ENCODE data around the gene HIF3A. TPM values are rescaled to one million over a fixed set of nuclear protein-coding genes. Genes with fewer than 3 reads are reported as not detected.

Gene HIF3A
- total and polyA plus RNA-seq, 2 of the 8 experiments (the other 6 are each of a cell fraction or from before 2014, with no cell fraction given) = 38.6 to 38.8 TPM

DNA sequence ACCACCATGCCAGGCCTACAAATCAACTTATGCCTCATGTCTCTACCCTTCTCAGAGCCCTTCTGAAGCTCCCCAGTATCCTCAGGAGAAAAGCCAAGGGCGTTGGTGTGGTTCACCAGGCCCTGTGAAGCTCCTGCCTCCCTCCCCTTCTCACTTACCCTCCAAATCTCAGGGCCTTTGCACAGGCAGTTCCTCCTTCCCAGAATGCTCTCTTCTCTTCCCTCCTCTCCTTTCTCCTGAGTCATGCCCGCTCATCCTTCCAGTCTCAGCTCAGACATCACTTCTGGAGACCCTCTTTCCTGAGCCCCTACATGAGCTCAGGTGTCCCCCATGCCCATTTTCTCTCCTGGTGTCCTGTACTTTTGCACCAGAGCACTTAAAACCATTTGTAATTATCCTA is 20.5 kb downstream of the HIF3A start:
- DNase-seq (ENCODE audit: low read depth in 1 of 2, low spot score in 2 of 2) = no peak
- WGBS, 2 experiments (ENCODE audit: extremely low coverage in 1 of 2, insufficient coverage in 1 of 2, insufficient read length in 1 of 2, insufficient replicate concordance in 2 of 2, low coverage in 1 of 2, low lambda C conversion rate in 2 of 2, missing lambda C conversion rate in 1 of 2) = 81% methylated on average over 2 of the region's 2 CpGs; no CpG with 5 or more reads in 1 of the 2 experiments

More for the DNA sequence above, 20.5 kb downstream of the HIF3A start:
- no peak for FAIRE-seq
- Histone ChIP-seq H3K14ac (ENCODE audit: insufficient read length) (no peak overlapping the region), H2BK20ac (ENCODE audit: low read length) (no peak overlapping the region), H3K27me3 (replicated peaks in 1 of 4; ENCODE audit: control insufficient read depth in 3 of 4, extremely low read depth in 1 of 4, insufficient read depth in 3 of 4, low read length in 3 of 4) (no peaks in the 10 kb centered on the region), H3K4me2 (ENCODE audit: insufficient read depth in 1 of 2, low read depth in 2 of 2, low read length in 2 of 2) (no peak overlapping the region), H3K4ac (replicated peaks; ENCODE audit: insufficient read length, low read depth, low read length) (no peak overlapping the region), H3K36me3 (ENCODE audit: control insufficient read depth in 2 of 4, insufficient read depth in 4 of 4, low read length in 3 of 4) (peaks cover 5 to 32% (median 13%) of the 10 kb centered on the region in 4 experiments; a peak in 6 of 8 replicates), H4K91ac (replicated peaks; ENCODE audit: insufficient read length, low read length) (no peak overlapping the region), H3K23me2 (ENCODE audit: low read depth, low read length) (no peaks in the 10 kb centered on the region), H2BK5ac (ENCODE audit: low read depth, low read length) (no peak overlapping the region), H2AFZ (ENCODE audit: low read length) (no peak overlapping the region), H4K20me1 (replicated peaks in 1 of 2; ENCODE audit: control insufficient read depth in 1 of 2, insufficient read depth in 2 of 2, low read length in 2 of 2) (peaks cover 0 to 5% of the 10 kb centered on the region in 2 experiments), H3K56ac (replicated peaks; ENCODE audit: insufficient read length, low read depth, low read length) (no peak overlapping the region), H3K23ac (ENCODE audit: insufficient read length) (no peak overlapping the region), H4K5ac (ENCODE audit: insufficient read length, low read depth, low read length) (no peak overlapping the region), H2AK5ac (ENCODE audit: low read depth, low read length) (no peak overlapping the region), H3K4me1 (replicated peaks in 1 of 4; ENCODE audit: control insufficient read depth in 3 of 4, insufficient read depth in 4 of 4, low read length in 3 of 4) (no peaks in the 10 kb centered on the region), H2BK12ac (ENCODE audit: low read depth, low read length) (no peak overlapping the region), H3K9me3 (ENCODE audit: insufficient read depth in 2 of 2, low read depth in 1 of 2, low read length in 1 of 2) (no peaks in the 10 kb centered on the region), H3K9ac (replicated peaks in 1 of 4; ENCODE audit: extremely low read depth in 1 of 4, low read depth in 3 of 4, low read length in 3 of 4) (no peak overlapping the region), H3K79me2 (ENCODE audit: control insufficient read depth in 1 of 2, insufficient read depth in 2 of 2, low read length in 2 of 2) (no peaks in the 10 kb centered on the region), H2BK15ac (ENCODE audit: low read length) (no peak overlapping the region), H3K27ac (ENCODE audit: low read depth, low read length) (no peak overlapping the region), H4K8ac (ENCODE audit: extremely low read depth, insufficient read depth, low read length) (no peak overlapping the region), H3K79me1 (ENCODE audit: low read depth, low read length) (no peaks in the 10 kb centered on the region), H3K4me3 (ENCODE audit: extremely low read depth in 1 of 4, insufficient read depth in 2 of 4, low read depth in 3 of 4, low read length in 4 of 4) (no peak overlapping the region), H3K18ac (ENCODE audit: extremely low read depth, low read length) (no peak overlapping the region), H2BK120ac (replicated peaks; ENCODE audit: low read depth, low read length) (no peak overlapping the region)
- POLR2A ChIA-PET (ENCODE audit: partially characterized antibody) = interaction anchor here (1.6 to 2.9 kb wide), 3 partner anchors 8 to 11 kb away, joined by 5 to 7 read pairs (median 6); no protein-coding TSS in a partner anchor
- CTCF ChIA-PET (ENCODE audit: partially characterized antibody) = interaction anchor here (0.7 to 1.6 kb wide), 2 partner anchors 8 to 14 kb away, joined by 3 to 4 read pairs; no protein-coding TSS in a partner anchor
- TF ChIP-seq SIN3A (conservative IDR thresholded peaks at IDR 0.05 in 1 of 2, IDR thresholded peaks at IDR 0.05 in 1 of 2; ENCODE audit: low read depth in 1 of 2, low read length in 2 of 2) (no peak), GABPA (IDR thresholded peaks at IDR 0.05; ENCODE audit: borderline replicate concordance, insufficient read depth, low read length) (no peak), CEBPB (IDR thresholded peaks at IDR 0.05; ENCODE audit: low read depth, low read length) (no peak), SIX5 (IDR thresholded peaks at IDR 0.05; ENCODE audit: low read depth, low read length) (no peak), ASH2L (IDR thresholded peaks at IDR 0.05; ENCODE audit: low read length) (no peak), ZNF274 (IDR thresholded peaks at IDR 0.05; ENCODE audit: borderline replicate concordance, extremely low read depth, low read length) (no peak), BRCA1 (IDR thresholded peaks at IDR 0.05; ENCODE audit: low read depth, low read length) (no peak)
- TF ChIP-seq, protein P1, sequence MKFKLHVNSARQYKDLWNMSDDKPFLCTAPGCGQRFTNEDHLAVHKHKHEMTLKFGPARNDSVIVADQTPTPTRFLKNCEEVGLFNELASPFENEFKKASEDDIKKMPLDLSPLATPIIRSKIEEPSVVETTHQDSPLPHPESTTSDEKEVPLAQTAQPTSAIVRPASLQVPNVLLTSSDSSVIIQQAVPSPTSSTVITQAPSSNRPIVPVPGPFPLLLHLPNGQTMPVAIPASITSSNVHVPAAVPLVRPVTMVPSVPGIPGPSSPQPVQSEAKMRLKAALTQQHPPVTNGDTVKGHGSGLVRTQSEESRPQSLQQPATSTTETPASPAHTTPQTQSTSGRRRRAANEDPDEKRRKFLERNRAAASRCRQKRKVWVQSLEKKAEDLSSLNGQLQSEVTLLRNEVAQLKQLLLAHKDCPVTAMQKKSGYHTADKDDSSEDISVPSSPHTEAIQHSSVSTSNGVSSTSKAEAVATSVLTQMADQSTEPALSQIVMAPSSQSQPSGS (IDR thresholded peaks at IDR 0.05; ENCODE audit: low read length) = no peak

Measured in H1 (cell line).